SH-SY5Y (cell line): ENCODE data around the gene SYNJ2.

ENCODE experiments used
- GATA2 ChIP-seq: IDR thresholded peaks from 2 replicates; pipeline ENCODE4 v1.6.1; 2011; ENCODE audit warnings: mild to moderate bottlenecking, low read depth, low read length
- GATA3 ChIP-seq: IDR thresholded peaks from 2 replicates; pipeline ENCODE4 v1.6.1; 2011; ENCODE audit warnings: low read depth, mild to moderate bottlenecking, low read length, moderate library complexity

SYNJ2 gene

GRCh38 chr6:158039571-158040050 lies 57.9 kb downstream of the SYNJ2 start:
- TF ChIP-seq GATA3, result no peak
- no peak for TF ChIP-seq GATA2

- TF ChIP-seq GATA3 (no peak), GATA2 (peak; percentile 49; the same call in 1 of the 2 replicates)
Observed at GRCh38 chr6:158040051-158040803, 58.6 kb downstream of the SYNJ2 start.

GRCh38 chr6:158040804-158041347 lies 59.2 kb downstream of the SYNJ2 start:
- TF ChIP-seq GATA2, result no peak
- no peak for TF ChIP-seq GATA3

GRCh38 chr6:158041370-158041769 lies 59.7 kb downstream of the SYNJ2 start:
- TF ChIP-seq GATA2, result no peak
- TF ChIP-seq GATA3, result no peak

- TF ChIP-seq GATA2, result no peak
Observed at GRCh38 chr6:158041788-158042187, 60.1 kb downstream of the SYNJ2 start.

- TF ChIP-seq GATA3 (peak; percentile 61; the same call in 1 of the 2 replicates), GATA2 (peak; percentile 95)
Observed at GRCh38 chr6:158042245-158042798, 60.7 kb downstream of the SYNJ2 start.

GRCh38 chr6:158043008-158043407 lies 61.3 kb downstream of the SYNJ2 start:
- TF ChIP-seq GATA3, result no peak

- TF ChIP-seq GATA3, result no peak
- TF ChIP-seq GATA2, result no peak
Observed at GRCh38 chr6:158043586-158044524, 62.2 kb downstream of the SYNJ2 start.

GRCh38 chr6:158044525-158044888 lies 62.8 kb downstream of the SYNJ2 start:
- TF ChIP-seq GATA3, result no peak

- no peak for TF ChIP-seq GATA2
- no peak for TF ChIP-seq GATA3
Observed at GRCh38 chr6:158046201-158047126, 64.8 kb downstream of the SYNJ2 start.

GRCh38 chr6:158047127-158047518 lies 65.5 kb downstream of the SYNJ2 start:
- TF ChIP-seq GATA2 (no peak), GATA3 (no peak)

GRCh38 chr6:158047563-158048323 lies 66.1 kb downstream of the SYNJ2 start:
- TF ChIP-seq GATA2, result no peak
- TF ChIP-seq GATA3, result no peak

GRCh38 chr6:158048589-158048988 lies 66.9 kb downstream of the SYNJ2 start:
- no peak for TF ChIP-seq GATA2
- TF ChIP-seq GATA3, result no peak
